Liver (tissue), 9 donors: ENCODE data around the gene COL6A6. TPM values are rescaled to one million over a fixed set of nuclear protein-coding genes. Genes with fewer than 3 reads are reported as not detected.

ENCODE experiments used
- DNase-seq: peaks from one replicate; pipeline ENCODE4 v3.0.0-alpha.2; 2017; ENCODE audit warnings: low spot score
- H3K27ac ChIP-seq, 2 donors: one replicate each; pipeline ENCODE4 v1.7.0; 2013; ENCODE audit warnings: inconsistent platforms in 2 of 2, low read length in 2 of 2, control low read depth in 1 of 2, low read depth in 1 of 2, mild to moderate bottlenecking in 1 of 2
- H3K27me3 ChIP-seq, 4 donors: one replicate each; pipeline versions ENCODE4 v1.6.1 to v1.7.0; 2013; ENCODE audit warnings: low read length in 3 of 4, inconsistent platforms in 1 of 4, mild to moderate bottlenecking in 1 of 4, moderate library complexity in 1 of 4; ENCODE audit not compliant: control insufficient read depth in 4 of 4, insufficient read depth in 4 of 4
- H3K36me3 ChIP-seq, 4 donors: one replicate each; pipeline versions ENCODE4 v1.6.1 to v1.7.0; 2013; ENCODE audit warnings: low read length in 3 of 4, mild to moderate bottlenecking in 3 of 4, low read depth in 1 of 4, moderate library complexity in 1 of 4; ENCODE audit not compliant: control insufficient read depth in 4 of 4, insufficient read depth in 3 of 4
- H3K4me1 ChIP-seq, 4 donors: one replicate each; pipeline versions ENCODE4 v1.6.1 to v1.7.0; 2013; ENCODE audit warnings: low read length in 3 of 4, mild to moderate bottlenecking in 3 of 4, moderate library complexity in 1 of 4; ENCODE audit not compliant: control insufficient read depth in 4 of 4, insufficient read depth in 4 of 4
- H3K4me3 ChIP-seq, 3 donors: one replicate each; pipeline versions ENCODE4 v1.6.1 to v1.7.0; 2013; ENCODE audit warnings: low read length in 3 of 3, control low read depth in 1 of 3, low read depth in 1 of 3, mild to moderate bottlenecking in 1 of 3
- H3K9ac ChIP-seq, 2 donors: one replicate each; pipeline ENCODE4 v1.7.0; 2013; ENCODE audit warnings: low read length in 2 of 2, mild to moderate bottlenecking in 2 of 2, moderate library complexity in 2 of 2, control low read depth in 1 of 2, low read depth in 1 of 2
- H3K9me3 ChIP-seq, 4 donors: one replicate each; pipeline versions ENCODE4 v1.6.1 to v1.7.0; 2013; ENCODE audit warnings: low read length in 3 of 4; ENCODE audit not compliant: control insufficient read depth in 4 of 4
- CTCF ChIP-seq: fragments of 150-350 bp; IDR thresholded peaks from 2 replicates; pipeline ENCODE4 v1.5.1; 2017; ENCODE audit warnings: improper control_type of control experiment, low read depth, low read length; ENCODE audit not compliant: missing input control
- FOXA2 ChIP-seq: IDR thresholded peaks from 2 replicates; pipeline ENCODE4 v1.6.1; 2016; ENCODE audit warnings: antibody characterized with exemption
- GABPA ChIP-seq, 2 donors: IDR thresholded peaks in 1 of 2; conservative IDR thresholded peaks in 1 of 2; 2 replicates each; pipeline ENCODE4 v1.6.1; 2016; ENCODE audit warnings: antibody characterized with exemption in 2 of 2, mild to moderate bottlenecking in 1 of 2, moderate library complexity in 1 of 2
- HNF4A ChIP-seq, 2 donors: conservative IDR thresholded peaks; 2 replicates each; pipeline ENCODE4 v1.6.1; 2016; ENCODE audit warnings: antibody characterized with exemption in 2 of 2, mild to moderate bottlenecking in 2 of 2
- REST ChIP-seq: IDR thresholded peaks from 2 replicates; pipeline ENCODE4 v1.6.1; 2016; ENCODE audit warnings: antibody characterized with exemption, mild to moderate bottlenecking
- RXRA ChIP-seq, 2 donors: IDR thresholded peaks; 2 replicates each; pipeline ENCODE4 v1.6.1; 2017 to 2018; ENCODE audit warnings: antibody characterized with exemption in 2 of 2, mild to moderate bottlenecking in 1 of 2
- TAF1 ChIP-seq: conservative IDR thresholded peaks from 2 replicates; pipeline ENCODE4 v1.6.1; 2016; ENCODE audit warnings: antibody characterized with exemption, mild to moderate bottlenecking
- ZBTB33 ChIP-seq: IDR thresholded peaks from 2 replicates; pipeline ENCODE4 v1.6.1; 2016; ENCODE audit warnings: antibody characterized with exemption
- WGBS: extraction: QIAGEN DNeasy Blood & Tissue Kit; methylation state at CpG from one replicate; pipeline ENCODE4 v1.1.7; 2013; 5-methylcytosine and 5-hydroxymethylcytosine counted together
- polyA plus RNA-seq, 2 donors: library from polyadenylated mRNA; stranded (reverse) in 1 of 2; unstranded in 1 of 2; fragments of 200-250 nt in 1 of 2; fragments of >200 nt in 1 of 2; fragmentation: Nextera tagmentation in 1 of 2; extraction: Ambion mirVana in 1 of 2; gene quantifications; one replicate each; pipeline versions ENCODE4 v1.2.1 to v1.2.3, GENCODE V29; 2013 to 2015
- total RNA-seq, 2 donors: library from RNA; depleted of rRNA; stranded (reverse); fragments of >200 nt; gene quantifications; one replicate each; pipeline ENCODE4 v1.2.3, GENCODE V29; 2014
- TF ChIP-seq, protein P1 (sequence below): IDR thresholded peaks from 2 replicates; pipeline ENCODE4 v1.6.1; 2016; ENCODE audit warnings: antibody characterized with exemption
- TF ChIP-seq, protein P2 (sequence below): IDR thresholded peaks from 2 replicates; pipeline ENCODE4 v1.6.1; 2016; ENCODE audit warnings: antibody characterized with exemption
- donor health status: healthy.
- donor health status: healthy.
- donor health status: healthy.
- donor health status: healthy.
- donor health status: healthy.

The COL6A6 gene
- total and polyA plus RNA-seq, 4 donors = 0.26 to 0.92 (median 0.43) TPM

- 80% methylated on average over 1 of the region's 1 CpG for WGBS
- H3K4me3 ChIP-seq = no peak overlapping the region
- H3K36me3 ChIP-seq = no peaks in the 10 kb centered on the region
- H3K27me3 ChIP-seq = no peaks in the 10 kb centered on the region
- TF ChIP-seq CTCF = no peak
- no peak for TF ChIP-seq FOXA2
- no peak for TF ChIP-seq RXRA (IDR thresholded peaks at IDR 0.05)
- TF ChIP-seq, protein P1, sequence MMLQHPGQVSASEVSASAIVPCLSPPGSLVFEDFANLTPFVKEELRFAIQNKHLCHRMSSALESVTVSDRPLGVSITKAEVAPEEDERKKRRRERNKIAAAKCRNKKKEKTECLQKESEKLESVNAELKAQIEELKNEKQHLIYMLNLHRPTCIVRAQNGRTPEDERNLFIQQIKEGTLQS = no peak
- no peak for TF ChIP-seq TAF1
- no peak for TF ChIP-seq GABPA (IDR thresholded peaks at IDR 0.05 in 1 of 2, conservative IDR thresholded peaks at IDR 0.05 in 1 of 2)
- TF ChIP-seq REST = no peak
- TF ChIP-seq, protein P2, sequence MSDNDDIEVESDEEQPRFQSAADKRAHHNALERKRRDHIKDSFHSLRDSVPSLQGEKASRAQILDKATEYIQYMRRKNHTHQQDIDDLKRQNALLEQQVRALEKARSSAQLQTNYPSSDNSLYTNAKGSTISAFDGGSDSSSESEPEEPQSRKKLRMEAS = no peak
- TF ChIP-seq ZBTB33 = no peak
- H3K9me3 ChIP-seq = no peaks in the 10 kb centered on the region
- no peak overlapping the region for H3K9ac ChIP-seq
- no peak overlapping the region for H3K27ac ChIP-seq
- H3K4me1 ChIP-seq = no peaks in the 10 kb centered on the region
- no peak for DNase-seq
Measured at GRCh38 chr3:130527426-130527825, 10.4 kb downstream of the COL6A6 start.

GRCh38 chr3:130528120-130528519 lies 11.1 kb downstream of the COL6A6 start:
- no peaks in the 10 kb centered on the region for H3K36me3 ChIP-seq
- no peak for DNase-seq
- no peaks in the 10 kb centered on the region for H3K27me3 ChIP-seq
- no peaks in the 10 kb centered on the region for H3K4me1 ChIP-seq
- no peak overlapping the region for H3K9ac ChIP-seq
- H3K27ac ChIP-seq = no peak overlapping the region
- no peaks in the 10 kb centered on the region for H3K9me3 ChIP-seq
- no peak for TF ChIP-seq HNF4A (conservative IDR thresholded peaks at IDR 0.05)
- 62% methylated on average over 1 of the region's 1 CpG for WGBS
- H3K4me3 ChIP-seq = no peak overlapping the region
